Esophagus (tissue), 2 donors: ENCODE results near the gene CDKN3. TPM values are rescaled to one million over a fixed set of nuclear protein-coding genes. Genes with fewer than 3 reads are reported as not detected.

Experiments
- H3K27ac ChIP-seq, 2 donors: one replicate each; pipeline ENCODE4 v1.5.1; 2013; ENCODE audit warnings: low read depth in 2 of 2, mild to moderate bottlenecking in 2 of 2, inconsistent platforms in 1 of 2, low read length in 1 of 2, moderate library complexity in 1 of 2
- H3K27me3 ChIP-seq, 2 donors: one replicate each; pipeline ENCODE4 v1.6.1; 2013; ENCODE audit warnings: low read length in 2 of 2, control low read depth in 1 of 2, mild to moderate bottlenecking in 1 of 2; ENCODE audit not compliant: insufficient read depth in 2 of 2, control insufficient read depth in 1 of 2
- H3K36me3 ChIP-seq, 2 donors: one replicate each; pipeline ENCODE4 v1.6.1; 2013; ENCODE audit warnings: low read length in 1 of 2; ENCODE audit not compliant: control insufficient read depth in 2 of 2, insufficient read depth in 2 of 2
- H3K4me1 ChIP-seq, 2 donors: one replicate each; pipeline ENCODE4 v1.6.1; 2013; ENCODE audit warnings: low read length in 1 of 2; ENCODE audit not compliant: control insufficient read depth in 2 of 2, insufficient read depth in 2 of 2
- H3K4me3 ChIP-seq, 2 donors: one replicate each; pipeline ENCODE4 v1.5.1; 2013; ENCODE audit warnings: low read length in 2 of 2, mild to moderate bottlenecking in 2 of 2, low read depth in 1 of 2, moderate library complexity in 1 of 2
- H3K9me3 ChIP-seq, 2 donors: one replicate each; pipeline ENCODE4 v1.6.1; 2013; ENCODE audit warnings: mild to moderate bottlenecking in 2 of 2, low read depth in 1 of 2, low read length in 1 of 2, moderate library complexity in 1 of 2; ENCODE audit not compliant: control insufficient read depth in 2 of 2, insufficient read depth in 1 of 2
- WGBS, 2 donors: extraction: QIAGEN DNeasy Blood & Tissue Kit; methylation state at CpG; one replicate each; pipeline ENCODE4 v1.1.7; 2013; 5-methylcytosine and 5-hydroxymethylcytosine counted together
- polyA plus RNA-seq, 2 donors: library from polyadenylated mRNA; stranded (reverse); fragments of 200-250 nt; gene quantifications; one replicate each; pipeline ENCODE4 v1.2.3, GENCODE V29; 2013
- donor health status: healthy with polysubstance abuse.
- donor health status: Bipolar disorder and iron deficiency.

The CDKN3 gene
- polyA plus RNA-seq, 2 donors: 17.0 to 25.5 TPM

GRCh38 chr14:54459106-54459505 is 62.3 kb downstream of the CDKN3 start:
- H3K4me1 ChIP-seq: no peaks in the 10 kb centered on the region
- no peaks in the 10 kb centered on the region for H3K36me3 ChIP-seq
- no peaks in the 10 kb centered on the region for H3K27me3 ChIP-seq
- no peaks in the 10 kb centered on the region for H3K9me3 ChIP-seq
- WGBS, 2 donors: 87 to 96% methylated on average over 3 of the region's 3 CpGs
- H3K27ac ChIP-seq: no peak overlapping the region
- H3K4me3 ChIP-seq: no peak overlapping the region

- Histone ChIP-seq H3K4me3 (no peak overlapping the region), H3K27ac (no peak overlapping the region), H3K27me3 (no peaks in the 10 kb centered on the region), H3K36me3 (no peaks in the 10 kb centered on the region), H3K9me3 (no peaks in the 10 kb centered on the region), H3K4me1 (no peaks in the 10 kb centered on the region)
- 37 to 57% methylated on average over 5 of the region's 5 CpGs for WGBS, 2 donors
These were observed 65.2 kb downstream of the CDKN3 start for GRCh38 chr14:54462048-54462447.

- Histone ChIP-seq H3K27ac (no peak overlapping the region), H3K9me3 (peaks cover 0 to 5% of the 10 kb centered on the region in 2 donors), H3K4me3 (no peak overlapping the region), H3K36me3 (no peaks in the 10 kb centered on the region), H3K4me1 (no peaks in the 10 kb centered on the region), H3K27me3 (no peaks in the 10 kb centered on the region)
- 79 to 80% methylated on average over 4 of the region's 4 CpGs for WGBS, 2 donors
These were observed 68.8 kb downstream of the CDKN3 start for GRCh38 chr14:54465654-54466053.

GRCh38 chr14:54467280-54467679 is 70.5 kb downstream of the CDKN3 start:
- Histone ChIP-seq H3K4me1 (no peaks in the 10 kb centered on the region), H3K27ac (no peak overlapping the region), H3K27me3 (no peaks in the 10 kb centered on the region), H3K9me3 (peaks cover 0 to 5% of the 10 kb centered on the region in 2 donors), H3K36me3 (no peaks in the 10 kb centered on the region), H3K4me3 (no peak overlapping the region)

Other genes with a start within 250 kb of the CDKN3 start
- 10 to 100 TPM; 41.6 to 91.4 TPM for gene CNIH1, start 44.4 kb downstream of the CDKN3 start, polyA plus RNA-seq
- 10 to 100 TPM in 1 of 2 donors, 1 to 10 TPM in 1; 6.9 to 10.5 TPM for gene GMFB, start 92.0 kb downstream of the CDKN3 start, polyA plus RNA-seq
- 10 to 100 TPM in 1 of 2 donors, 1 to 10 TPM in 1; 7.8 to 10.6 TPM for gene CGRRF1, start 112.9 kb downstream of the CDKN3 start, polyA plus RNA-seq
- gene SAMD4A, start 170.1 kb downstream of the CDKN3 start, polyA plus RNA-seq: 1 to 10 TPM; 1.1 to 1.7 TPM